Endothelial cell of umbilical vein (primary cell): ENCODE data around the gene NME5. TPM values are rescaled to one million over a fixed set of nuclear protein-coding genes. Genes with fewer than 3 reads are reported as not detected.
A peak's percentile ranks its signal among the peaks of the same experiment; 100 is the strongest.

Experiments used
- BruUV-seq: library from RNA; stranded (reverse); fragments of 400-500 nt; replicated peaks from 2 replicates; lab custom pipeline; 2021; lab: Mats Ljungman, UMichigan
- CTCF ChIA-PET: fragments of 300-600, 350-600 bp; sonication (Branson Sonifier 250); formaldehyde crosslinking; loops from one replicate; lab custom pipeline; 2021; ENCODE audit warnings: antibody characterized with exemption, inconsistent platforms; lab: Charles Lee
- POLR2A ChIA-PET: fragments of 300-600, 350-600 bp; sonication (Branson Sonifier 250); formaldehyde crosslinking; loops from one replicate; lab custom pipeline; 2021; ENCODE audit warnings: antibody characterized with exemption, inconsistent platforms; lab: Charles Lee
- DNase-seq: peaks from one replicate; pipeline ENCODE4 v3.0.0-alpha.2; 2011; ENCODE audit warnings: low read depth, low spot score
- FAIRE-seq: peaks from 2 replicates; lab custom pipeline; 2011; peaks lifted over from hg19 to GRCh38; lab: Jason Lieb, UNC
- H2AFZ ChIP-seq: 2 replicates; pipeline ENCODE4 v1.6.0; 2012; ENCODE audit warnings: low read depth, low read length, control low read depth, inconsistent platforms
- H3K27ac ChIP-seq: 2 replicates; pipeline ENCODE4 v1.5.1; 2011; ENCODE audit warnings: low read depth, mild to moderate bottlenecking, control low read depth, low read length, moderate library complexity; ENCODE audit not compliant: insufficient read depth
- H3K27me3 ChIP-seq, 2 experiments: 2 replicates each; pipeline versions ENCODE4 v1.6.0 to v1.6.1; 2011; ENCODE audit warnings: low read length in 2 of 2, mixed read lengths in 1 of 2; ENCODE audit not compliant: control insufficient read depth in 2 of 2, insufficient read depth in 2 of 2
- H3K36me3 ChIP-seq, 2 experiments: 2 replicates in 1 of 2; 3 replicates in 1 of 2; pipeline ENCODE4 v1.5.1; 2011; ENCODE audit warnings: low read length in 2 of 2, mild to moderate bottlenecking in 1 of 2, moderate library complexity in 1 of 2; ENCODE audit not compliant: control insufficient read depth in 2 of 2, insufficient read depth in 2 of 2; ENCODE audit errors: extremely low read depth in 1 of 2
- H3K4me1 ChIP-seq: 3 replicates; pipeline ENCODE4 v1.5.1; 2011; ENCODE audit warnings: mild to moderate bottlenecking, low read length; ENCODE audit not compliant: control insufficient read depth, insufficient read depth; ENCODE audit errors: extremely low read depth
- H3K4me2 ChIP-seq: 2 replicates; pipeline ENCODE4 v1.6.1; 2011; ENCODE audit warnings: low read length, control low read depth, mixed read lengths; ENCODE audit not compliant: insufficient read depth
- H3K4me3 ChIP-seq, 3 experiments: fragments of 200-600 bp in 1 of 3; sonication (generic), shearing (Covaris generic) in 1 of 3; replicated peaks in 1 of 3; 2 replicates each; pipeline ENCODE4 v1.5.1; 2011 to 2016; ENCODE audit warnings: control low read depth in 3 of 3, low read length in 3 of 3, mild to moderate bottlenecking in 2 of 3, inconsistent platforms in 1 of 3, low read depth in 1 of 3, moderate library complexity in 1 of 3; ENCODE audit not compliant: insufficient read depth in 1 of 3
- H3K79me2 ChIP-seq: 2 replicates; pipeline ENCODE4 v1.6.0; 2012; ENCODE audit warnings: low read length, inconsistent platforms; ENCODE audit not compliant: control insufficient read depth, insufficient read depth
- H3K9ac ChIP-seq: replicated peaks from 2 replicates; pipeline ENCODE3; 2011; ENCODE audit warnings: low read length, control low read depth; ENCODE audit not compliant: insufficient read depth; ENCODE audit errors: extremely low read depth
- H3K9me1 ChIP-seq: replicated peaks from 3 replicates; pipeline ENCODE4 v1.6.0; 2011; ENCODE audit warnings: mild to moderate bottlenecking, low read length; ENCODE audit not compliant: control insufficient read depth, insufficient read depth; ENCODE audit errors: extremely low read depth
- H3K9me3 ChIP-seq: replicated peaks from 2 replicates; pipeline ENCODE4 v1.5.1; 2012; ENCODE audit warnings: low read length, inconsistent platforms; ENCODE audit not compliant: control insufficient read depth, insufficient read depth
- H4K20me1 ChIP-seq: replicated peaks from 2 replicates; pipeline ENCODE3; 2011; ENCODE audit warnings: mild to moderate bottlenecking, low read length; ENCODE audit not compliant: control insufficient read depth, insufficient read depth; ENCODE audit errors: extremely low read depth
- CTCF ChIP-seq, 2 donors: IDR thresholded peaks; 1 replicate in 1 of 2; 2 replicates in 1 of 2; pipeline ENCODE4 v1.5.1; 2011; ENCODE audit warnings: low read length in 2 of 2, mild to moderate bottlenecking in 2 of 2, moderate library complexity in 2 of 2, control low read depth in 1 of 2, inconsistent platforms in 1 of 2, low read depth in 1 of 2; ENCODE audit not compliant: insufficient read depth in 1 of 2; ENCODE audit errors: extremely low read depth in 1 of 2
- EZH2 ChIP-seq: IDR thresholded peaks from 2 replicates; pipeline ENCODE4 v1.6.1; 2012; ENCODE audit warnings: borderline replicate concordance, low read depth, mild to moderate bottlenecking, moderate library complexity, low read length, inconsistent platforms; ENCODE audit not compliant: severe bottlenecking
- FOS ChIP-seq: IDR thresholded peaks from 2 replicates; pipeline ENCODE4 v1.6.1; 2011; ENCODE audit warnings: mild to moderate bottlenecking, low read length, moderate library complexity, borderline replicate concordance; ENCODE audit not compliant: insufficient read depth
- GATA2 ChIP-seq: IDR thresholded peaks from 2 replicates; pipeline ENCODE4 v1.7.0; 2011; ENCODE audit warnings: low read depth, mild to moderate bottlenecking, moderate library complexity, mixed read lengths, low read length; ENCODE audit not compliant: insufficient read length, insufficient read depth
- JUN ChIP-seq: IDR thresholded peaks from 2 replicates; pipeline ENCODE4 v1.6.1; 2011; ENCODE audit warnings: borderline replicate concordance, low read depth; ENCODE audit not compliant: insufficient read length, insufficient read depth
- MYC ChIP-seq: IDR thresholded peaks from one replicate; pipeline ENCODE4 v1.6.1; 2011; ENCODE audit warnings: mild to moderate bottlenecking, low read depth, low read length
- POLR2A ChIP-seq: IDR thresholded peaks from 2 replicates; pipeline ENCODE4 v1.6.1; 2012; ENCODE audit warnings: low read depth, mild to moderate bottlenecking, control low read depth, low read length
- POLR2AphosphoS5 ChIP-seq: IDR thresholded peaks from 2 replicates; pipeline ENCODE4 v1.6.1; 2012; ENCODE audit warnings: low read depth, mild to moderate bottlenecking, control low read depth, low read length, moderate library complexity; ENCODE audit not compliant: insufficient read depth
- dilution Hi-C: fragments of 300-500 bp; cut with MboI; formaldehyde crosslinking; loops from one replicate; pipeline ENCODE4 v1.15.0; 2019; ENCODE audit warnings: low sequenced_read_pairs; ENCODE audit not compliant: extremely low pct_ligation_motif_present
- intact Hi-C: fragments of 100-400 bp; cut with micrococcal nuclease; formaldehyde crosslinking; loops from one replicate; pipeline ENCODE4 v1.10.0; 2022
- polyA plus RNA-seq, 4 experiments: library from polyadenylated mRNA; depleted of rRNA in 3 of 4; stranded (reverse) in 3 of 4; unstranded in 1 of 4; fragments of >200 nt; gene quantifications; 2 replicates each; pipeline versions ENCODE4 v1.2.1 to v1.2.3, GENCODE V29; 2011 to 2012; ENCODE audit warnings: missing spikeins in 1 of 4
- total RNA-seq: library from RNA; stranded (reverse); gene quantifications from 2 replicates; pipeline ENCODE4 v1.2.3, GENCODE V29; 2021
- TF ChIP-seq, protein P1 (sequence below): IDR thresholded peaks from 2 replicates; pipeline ENCODE4 v1.6.1; 2011; ENCODE audit not compliant: insufficient read depth, insufficient read length

Gene NME5
- total and polyA plus RNA-seq, 2 donors (not counting 3 experiments of a cell fraction or from before 2014, with no cell fraction given), result 0.11 to 1.5 TPM

GRCh38 chr5:138179277-138179857 lies 40.1 kb upstream of the NME5 start:
- Histone ChIP-seq H3K9ac (peak overlapping the region; percentile 54), H3K79me2 (peaks cover 46% of the 10 kb centered on the region), H3K4me1 (peaks cover 22% of the 10 kb centered on the region), H3K4me2 (peak overlapping the region; percentile 64), H3K36me3 (peaks cover 12 to 22% of the 10 kb centered on the region in 2 experiments), H4K20me1 (no peaks in the 10 kb centered on the region), H2AFZ (peak overlapping the region; percentile 47), H3K27ac (peak overlapping the region; percentile 9), H3K4me3 (peak overlapping the region; percentile 61 to 95 (median 71)), H3K9me3 (no peaks in the 10 kb centered on the region), H3K9me1 (no peaks in the 10 kb centered on the region), H3K27me3 (no peaks in the 10 kb centered on the region)
- DNase-seq (no peak), FAIRE-seq (no peak)
- TF ChIP-seq CTCF (IDR thresholded peaks at IDR 0.05; ENCODE audit: extremely low read depth in 1 of 2, insufficient read depth in 1 of 2, low read depth in 1 of 2, low read length in 2 of 2), result no peak
- no peak for TF ChIP-seq FOS
- TF ChIP-seq, protein P1, sequence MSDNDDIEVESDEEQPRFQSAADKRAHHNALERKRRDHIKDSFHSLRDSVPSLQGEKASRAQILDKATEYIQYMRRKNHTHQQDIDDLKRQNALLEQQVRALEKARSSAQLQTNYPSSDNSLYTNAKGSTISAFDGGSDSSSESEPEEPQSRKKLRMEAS, result no peak
- no peak for TF ChIP-seq EZH2
- TF ChIP-seq GATA2, result no peak
- no peak for TF ChIP-seq POLR2AphosphoS5
- no peak for TF ChIP-seq JUN
- no peak for TF ChIP-seq POLR2A
- no peak for TF ChIP-seq MYC
- POLR2A ChIA-PET, result no interaction called here
- CTCF ChIA-PET, result interaction anchor here (1.0 to 2.1 kb wide), 4 partner anchors 12 to 324 kb away, joined by 4 to 10 read pairs (median 8); no protein-coding TSS in a partner anchor
- dilution Hi-C loops, result no loop called here
- intact Hi-C loops, result loop anchor here (1.0 to 5.0 kb wide), 3 partner anchors 34 to 153 kb away; partner anchors contain the start of genes CDC23 and CDC25C
- TSS peak; percentile 60 for BruUV-seq
